Subcutaneous abdominal adipose tissue (tissue), 5 donors: ENCODE measurements around the gene GTF2H4.
"Not testable (repeated sequence)": the region's sequence is repeated elsewhere in the genome, so short reads cannot be mapped to it uniquely, and the experiment has no call there.

Experiments
- H3K27ac ChIP-seq: one replicate; pipeline ENCODE4 v1.7.0; 2013; ENCODE audit warnings: low read depth, mild to moderate bottlenecking, inconsistent platforms, low read length, moderate library complexity
- H3K27me3 ChIP-seq, 5 donors: one replicate each; pipeline ENCODE4 v1.7.0; 2013; ENCODE audit warnings: low read length in 5 of 5, inconsistent platforms in 1 of 5; ENCODE audit not compliant: control insufficient read depth in 5 of 5, insufficient read depth in 4 of 5
- H3K36me3 ChIP-seq, 5 donors: one replicate each; pipeline ENCODE4 v1.7.0; 2013; ENCODE audit warnings: low read length in 5 of 5; ENCODE audit not compliant: control insufficient read depth in 5 of 5, insufficient read depth in 5 of 5
- H3K4me1 ChIP-seq, 5 donors: one replicate each; pipeline ENCODE4 v1.7.0; 2013; ENCODE audit warnings: low read length in 5 of 5, mild to moderate bottlenecking in 3 of 5, moderate library complexity in 1 of 5; ENCODE audit not compliant: control insufficient read depth in 5 of 5, insufficient read depth in 5 of 5
- H3K4me3 ChIP-seq, 5 donors: one replicate each; pipeline ENCODE4 v1.7.0; 2013; ENCODE audit warnings: low read length in 5 of 5, low read depth in 1 of 5
- H3K9ac ChIP-seq, 5 donors: one replicate each; pipeline ENCODE4 v1.7.0; 2013; ENCODE audit warnings: low read length in 5 of 5, mild to moderate bottlenecking in 4 of 5, moderate library complexity in 3 of 5
- H3K9me3 ChIP-seq, 5 donors: one replicate each; pipeline ENCODE4 v1.7.0; 2013; ENCODE audit warnings: low read length in 5 of 5; ENCODE audit not compliant: control insufficient read depth in 5 of 5
- donor health status: healthy.
- donor health status: healthy.
- donor health status: healthy.
- donor health status: healthy.
- donor health status: healthy.

The GTF2H4 gene

GRCh38 chr6:30917487-30917886 is 9.5 kb downstream of the GTF2H4 start:
- peaks cover 0 to 61% (median 53%) of the 10 kb centered on the region in 5 donors for H3K36me3 ChIP-seq

GRCh38 chr6:30918670-30919069 is 10.7 kb downstream of the GTF2H4 start:
- H3K4me3 ChIP-seq: no peak overlapping the region
- no peaks in the 10 kb centered on the region for H3K9me3 ChIP-seq
- H3K4me1 ChIP-seq: peaks cover 2 to 20% (median 18%) of the 10 kb centered on the region in 5 donors
- no peak overlapping the region for H3K9ac ChIP-seq
- H3K36me3 ChIP-seq: peaks cover 0 to 71% (median 65%) of the 10 kb centered on the region in 5 donors
- H3K27me3 ChIP-seq: no peaks in the 10 kb centered on the region
- no peak overlapping the region for H3K27ac ChIP-seq

More at GRCh38 chr6:30917487-30917886, 9.5 kb downstream of the GTF2H4 start:
- no peaks in the 10 kb centered on the region for H3K27me3 ChIP-seq
- H3K9ac ChIP-seq: no peak overlapping the region
- H3K27ac ChIP-seq: no peak overlapping the region
- H3K9me3 ChIP-seq: no peaks in the 10 kb centered on the region
- peaks cover 2 to 26% (median 24%) of the 10 kb centered on the region in 5 donors for H3K4me1 ChIP-seq
- H3K4me3 ChIP-seq: no peak overlapping the region

- Histone ChIP-seq H3K27me3 (no peaks in the 10 kb centered on the region), H3K4me3 (no peak overlapping the region), H3K9me3 (no peaks in the 10 kb centered on the region), H3K9ac (no peak overlapping the region), H3K36me3 (peaks cover 0 to 96% (median 86%) of the 10 kb centered on the region in 5 donors), H3K4me1 (no peaks in the 10 kb centered on the region), H3K27ac (no peak overlapping the region)
Measured at GRCh38 chr6:30922447-30922852, 14.4 kb downstream of the GTF2H4 start.

GRCh38 chr6:30924040-30924627 is 16.1 kb downstream of the GTF2H4 start:
- H3K36me3 ChIP-seq: peaks cover 0 to 80% (median 73%) of the 10 kb centered on the region in 5 donors
- H3K4me3 ChIP-seq, H3K27ac ChIP-seq, H3K4me1 ChIP-seq, H3K27me3 ChIP-seq, H3K9ac ChIP-seq: not testable (repeated sequence)
- peaks cover 4 to 11% (median 8%) of the 10 kb centered on the region in 5 donors for H3K9me3 ChIP-seq

- Histone ChIP-seq H3K9me3 (peaks cover 4 to 11% (median 9%) of the 10 kb centered on the region in 5 donors), H3K4me1 (no peaks in the 10 kb centered on the region), H3K27me3 (no peaks in the 10 kb centered on the region), H3K36me3 (peaks cover 0 to 55% (median 48%) of the 10 kb centered on the region in 5 donors), H3K4me3 (no peak overlapping the region), H3K27ac (no peak overlapping the region), H3K9ac (peak overlapping the region in 1 of 5 donors; percentile 6)
Measured at GRCh38 chr6:30926644-30927043, 18.6 kb downstream of the GTF2H4 start.

GRCh38 chr6:30927080-30927479 is 19.1 kb downstream of the GTF2H4 start:
- H3K9me3 ChIP-seq: peaks cover 4 to 11% (median 9%) of the 10 kb centered on the region in 5 donors
- H3K4me3 ChIP-seq, H3K27ac ChIP-seq, H3K9ac ChIP-seq, H3K4me1 ChIP-seq, H3K27me3 ChIP-seq: not testable (repeated sequence)
- peaks cover 0 to 51% (median 43%) of the 10 kb centered on the region in 5 donors for H3K36me3 ChIP-seq

GRCh38 chr6:30928677-30929076 is 20.7 kb downstream of the GTF2H4 start:
- H3K9ac ChIP-seq: no peak overlapping the region
- peaks cover 4 to 11% (median 9%) of the 10 kb centered on the region in 5 donors for H3K9me3 ChIP-seq
- H3K27me3 ChIP-seq: no peaks in the 10 kb centered on the region
- H3K4me1 ChIP-seq: no peaks in the 10 kb centered on the region
- no peak overlapping the region for H3K27ac ChIP-seq
- peaks cover 0 to 35% (median 27%) of the 10 kb centered on the region in 5 donors for H3K36me3 ChIP-seq
- no peak overlapping the region for H3K4me3 ChIP-seq

GRCh38 chr6:30930506-30930905 is 22.5 kb downstream of the GTF2H4 start:
- peaks cover 0 to 17% (median 14%) of the 10 kb centered on the region in 5 donors for H3K36me3 ChIP-seq
- no peak overlapping the region for H3K9ac ChIP-seq
- H3K4me1 ChIP-seq: no peaks in the 10 kb centered on the region
- H3K9me3 ChIP-seq: peaks cover 4 to 11% (median 9%) of the 10 kb centered on the region in 5 donors
- H3K27me3 ChIP-seq: no peaks in the 10 kb centered on the region
- no peak overlapping the region for H3K27ac ChIP-seq
- H3K4me3 ChIP-seq: no peak overlapping the region

GRCh38 chr6:30931272-30931671 is 23.3 kb downstream of the GTF2H4 start:
- no peak overlapping the region for H3K4me3 ChIP-seq
- H3K36me3 ChIP-seq: peaks cover 0 to 9% (median 6%) of the 10 kb centered on the region in 5 donors
- no peaks in the 10 kb centered on the region for H3K4me1 ChIP-seq
- H3K27me3 ChIP-seq: no peaks in the 10 kb centered on the region
- peaks cover 4 to 11% (median 9%) of the 10 kb centered on the region in 5 donors for H3K9me3 ChIP-seq
- no peak overlapping the region for H3K9ac ChIP-seq
- no peak overlapping the region for H3K27ac ChIP-seq

GRCh38 chr6:30931969-30932645 is 24.1 kb downstream of the GTF2H4 start, which contains the start of gene SFTA2:
Gene SFTA2, minus strand, starts transcription at chr6:30932170. Its CDS starts 74 bp downstream, at chr6:30932096.
- H3K36me3 ChIP-seq: peaks cover 0 to 1% (median 0%) of the 10 kb centered on the region in 5 donors
- peaks cover 4 to 11% (median 9%) of the 10 kb centered on the region in 5 donors for H3K9me3 ChIP-seq
- H3K27ac ChIP-seq: no peak within 1 kb of the TSS
- no peaks in the 10 kb centered on the region for H3K4me1 ChIP-seq
- peaks cover 0 to 4% (median 0%) of the 10 kb centered on the region in 5 donors for H3K27me3 ChIP-seq
- H3K4me3 ChIP-seq: no peak within 1 kb of the TSS
- no peak within 1 kb of the TSS for H3K9ac ChIP-seq
